Activated CD4-positive, CD25-positive, alpha-beta regulatory T cell treated with anti-CD3 and anti-CD28 coated beads, Interleukin-2, amount 50 U/mL, for 24 hours (primary cell): ENCODE results near the gene GP2.
"Not testable (repeated sequence)": the region's sequence is repeated elsewhere in the genome, so short reads cannot be mapped to it uniquely, and the experiment has no call there.

Experiments
- ATAC-seq, 2 donors: fragments of 150-1000 bp; cut with Tn5 transposase; one replicate each; pipeline ENCODE4 v1.10.0; 2021; ENCODE audit warnings: mild to moderate bottlenecking in 1 of 2, moderate library complexity in 1 of 2

The GP2 gene

GRCh38 chr16:20323591-20324117, 3.7 kb downstream of the GP2 start:
- no peak for ATAC-seq

DNA sequence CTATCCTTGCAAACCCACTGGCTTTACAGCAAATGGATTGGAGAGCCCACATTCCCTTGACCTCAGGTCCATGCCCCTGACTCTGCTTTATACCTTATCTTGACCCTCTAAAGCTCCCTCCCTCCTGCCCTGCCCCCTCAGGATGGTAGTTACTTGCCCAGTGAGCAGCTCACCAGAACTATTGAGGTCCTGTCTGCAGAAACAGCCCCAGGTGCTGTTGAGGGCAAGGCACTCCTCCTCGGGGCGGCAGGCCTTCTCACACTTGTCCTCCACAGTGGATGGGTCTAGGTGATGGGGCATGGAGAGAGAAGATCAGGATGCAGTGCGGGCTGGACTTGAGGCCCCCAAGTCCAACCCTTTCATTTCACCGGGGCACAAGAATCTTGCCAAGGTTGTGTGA, 4.6 kb downstream of the GP2 start:
- no peak for ATAC-seq

- no peak for ATAC-seq
These were observed 5.6 kb downstream of the GP2 start for GRCh38 chr16:20321671-20322070.

DNA sequence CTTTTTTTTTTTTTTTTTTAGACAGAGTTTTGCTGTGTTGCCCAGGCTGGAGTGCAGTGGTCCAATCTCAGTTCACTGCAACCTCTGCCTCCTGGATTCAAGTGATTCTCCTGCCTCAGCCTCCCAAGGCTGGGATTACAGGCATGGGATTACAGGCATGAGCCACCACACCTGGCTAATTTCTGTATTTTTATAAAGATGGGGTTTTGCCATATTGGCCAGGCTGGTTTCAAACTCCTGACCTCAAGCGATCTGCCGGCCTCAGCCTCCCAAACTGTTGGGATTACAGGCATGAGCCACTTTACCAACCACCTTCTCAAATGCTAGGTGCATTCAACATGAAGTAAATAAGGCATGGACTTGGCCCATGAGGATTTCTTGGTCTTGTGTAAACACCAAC, 6.3 kb downstream of the GP2 start:
- not testable (repeated sequence) for ATAC-seq

DNA sequence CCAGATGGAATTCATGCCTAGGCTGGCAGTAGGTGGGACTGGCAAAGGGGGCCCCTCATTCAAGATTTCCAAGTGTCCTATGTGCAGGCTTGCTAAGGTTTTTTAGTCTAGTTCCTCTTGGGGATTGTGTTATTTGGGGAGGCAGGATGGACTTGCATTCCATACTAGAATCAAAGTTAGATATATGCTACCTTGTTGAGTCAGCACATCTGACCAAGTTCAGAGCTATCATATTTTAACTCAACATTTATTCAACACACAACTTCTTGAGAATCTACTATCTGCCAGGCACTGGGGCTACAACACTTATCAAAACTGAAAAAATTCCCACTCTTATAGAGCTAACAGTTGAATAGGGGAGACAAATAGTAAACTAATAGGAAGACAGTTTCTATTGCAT, 6.7 kb downstream of the GP2 start:
- ATAC-seq = no peak

- ATAC-seq = no peak
These were observed 7.1 kb downstream of the GP2 start for GRCh38 chr16:20320178-20320577.

DNA sequence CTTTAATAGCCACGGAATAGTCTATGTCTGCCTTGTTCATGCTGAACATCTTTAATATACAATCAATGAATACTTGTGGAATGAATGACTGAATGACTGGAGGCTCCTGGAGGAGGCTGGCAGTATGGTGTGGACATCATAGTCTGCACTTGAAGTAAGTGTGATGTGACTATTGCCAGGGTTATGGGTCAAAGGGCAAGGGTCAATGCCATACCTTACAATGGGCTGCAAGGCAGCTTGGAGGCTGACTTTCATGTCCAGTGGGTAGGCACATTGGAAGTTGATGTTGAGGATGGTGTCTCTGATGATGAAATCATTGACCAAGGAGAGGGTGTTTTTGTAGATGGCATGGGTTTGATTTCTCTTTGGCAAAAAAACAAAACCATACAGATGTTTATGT, 7.9 kb downstream of the GP2 start:
- no peak for ATAC-seq

DNA sequence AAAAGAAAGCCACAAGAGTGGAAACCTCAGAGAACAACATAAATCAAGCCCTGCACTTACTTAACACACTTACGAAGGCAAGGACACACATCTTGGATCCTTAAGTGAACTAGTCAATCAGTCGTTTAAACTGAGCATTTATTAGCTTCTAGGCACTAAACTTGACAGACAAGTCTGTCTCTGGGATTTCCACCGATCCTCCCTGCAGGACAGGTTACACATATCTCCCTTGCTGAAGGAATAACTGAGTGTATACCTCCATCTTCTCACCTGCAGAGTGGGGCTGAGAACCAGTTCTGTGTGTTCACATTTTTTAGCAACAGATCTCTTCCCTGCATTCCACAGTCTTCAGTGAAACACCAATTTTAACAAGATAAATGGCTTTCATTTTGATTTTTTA, 8.9 kb downstream of the GP2 start:
- no peak for ATAC-seq

GRCh38 chr16:20318006-20318405, 9.3 kb downstream of the GP2 start:
- no peak for ATAC-seq

- ATAC-seq = no peak
These were observed 10.2 kb downstream of the GP2 start for GRCh38 chr16:20317117-20317516.

GRCh38 chr16:20316715-20317114, 10.6 kb downstream of the GP2 start:
- ATAC-seq = no peak

DNA sequence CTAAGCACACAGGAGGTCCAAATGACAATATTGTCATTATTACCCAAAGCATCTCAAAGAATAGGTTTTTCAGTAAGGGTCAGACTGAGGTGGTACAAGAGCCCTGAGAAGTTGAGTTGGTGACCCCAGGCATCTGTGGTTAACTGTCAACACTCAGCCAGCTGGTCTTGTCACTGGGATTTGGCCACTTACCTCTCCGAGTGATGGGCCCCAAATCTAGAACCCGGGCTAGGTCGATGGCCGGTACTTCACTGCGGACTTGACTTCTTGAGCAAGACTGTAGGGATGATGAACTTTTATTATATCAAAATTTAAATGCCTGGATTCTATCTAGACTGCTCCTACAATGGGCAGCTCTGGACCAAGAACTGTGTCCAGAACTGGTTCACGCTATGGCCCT, 11.5 kb downstream of the GP2 start:
- ATAC-seq = no peak

DNA sequence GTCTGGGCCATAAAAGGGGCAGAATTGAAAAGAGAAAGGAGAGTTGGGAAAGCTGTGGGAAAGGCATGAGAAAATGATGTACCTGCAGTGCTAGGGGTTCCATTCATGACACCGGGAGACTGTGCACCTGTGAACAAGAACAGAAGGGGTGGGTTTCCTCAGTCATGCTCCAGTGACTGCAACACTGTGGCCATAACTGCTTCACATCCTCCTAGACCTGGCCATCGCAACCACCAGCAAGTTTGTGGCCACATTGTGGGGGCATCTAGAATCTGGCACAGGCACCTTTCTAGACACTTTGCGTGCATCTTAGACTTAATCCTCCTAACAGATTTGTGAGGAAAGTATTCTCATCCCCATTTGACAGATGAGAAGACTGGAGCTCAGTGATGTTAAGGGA, 12.7 kb downstream of the GP2 start:
- ATAC-seq = no peak

DNA sequence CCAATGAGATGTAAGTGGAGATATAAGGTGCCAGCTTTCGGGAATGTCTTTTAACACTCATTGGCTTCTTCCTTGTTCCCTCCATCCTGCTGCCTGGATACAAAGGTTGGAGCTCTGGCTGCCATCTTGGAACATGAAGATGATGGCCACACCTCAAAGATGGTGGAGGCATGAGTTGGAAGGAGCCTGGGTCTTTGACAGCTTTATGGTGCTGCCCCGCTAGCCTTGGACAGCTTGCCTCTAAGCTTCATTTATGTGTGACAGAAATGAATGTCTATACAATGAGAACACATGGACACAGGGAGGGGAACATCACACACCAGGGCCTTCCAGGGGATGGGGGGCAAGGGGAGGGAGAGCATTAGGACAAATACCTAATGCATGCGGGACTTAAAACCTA, 13.6 kb downstream of the GP2 start:
- ATAC-seq = no peak

GRCh38 chr16:20312536-20313095, 14.7 kb downstream of the GP2 start:
- ATAC-seq = not testable (repeated sequence)

GRCh38 chr16:20311548-20311947, 15.8 kb downstream of the GP2 start:
- ATAC-seq = no peak

DNA sequence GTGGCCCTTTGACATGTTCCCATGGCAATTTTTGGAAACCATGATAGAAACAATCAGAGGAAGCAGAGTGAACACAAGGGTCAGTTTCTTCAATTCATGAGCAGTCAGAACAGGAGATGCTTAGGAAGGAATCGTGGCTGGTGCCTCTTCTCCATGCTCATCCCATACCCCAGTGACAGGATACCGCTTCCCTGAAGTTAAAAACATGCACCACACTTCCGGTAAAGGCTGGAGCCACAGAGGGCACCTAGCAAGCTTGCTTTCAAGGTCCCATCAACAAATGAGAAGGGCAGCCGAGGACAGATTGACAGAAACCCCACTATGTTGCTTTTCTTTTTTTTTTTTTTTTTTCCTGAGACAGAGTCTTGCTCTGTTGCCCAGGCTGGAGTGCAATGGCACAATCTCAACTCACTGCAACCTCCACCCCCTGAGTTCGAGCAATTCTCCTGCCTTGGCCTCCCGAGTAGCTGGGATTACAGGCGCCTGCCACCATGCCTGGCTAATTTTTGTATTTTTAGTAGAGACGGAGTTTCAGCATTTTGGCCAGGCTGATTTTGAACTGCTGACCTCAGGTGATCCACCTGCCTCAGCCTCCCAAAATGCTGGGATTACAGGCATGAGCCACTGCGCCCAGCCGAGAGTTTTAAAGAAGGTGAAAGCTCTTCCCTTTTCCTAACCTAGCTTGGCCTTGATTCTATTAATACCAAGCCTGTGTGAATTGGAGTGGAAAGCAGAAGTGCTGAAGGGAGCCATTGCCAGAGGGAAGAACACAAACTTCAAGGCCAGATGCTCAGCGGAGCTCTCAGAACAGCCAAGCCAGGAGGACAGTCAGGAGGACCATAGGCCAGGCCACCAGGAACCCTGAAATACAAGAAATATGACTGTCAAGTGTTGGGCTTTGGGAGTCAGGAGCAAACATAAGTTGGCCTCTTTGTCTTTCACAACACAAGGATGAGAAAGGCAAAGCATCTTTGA, 16.6 kb downstream of the GP2 start:
- no peak for ATAC-seq

DNA sequence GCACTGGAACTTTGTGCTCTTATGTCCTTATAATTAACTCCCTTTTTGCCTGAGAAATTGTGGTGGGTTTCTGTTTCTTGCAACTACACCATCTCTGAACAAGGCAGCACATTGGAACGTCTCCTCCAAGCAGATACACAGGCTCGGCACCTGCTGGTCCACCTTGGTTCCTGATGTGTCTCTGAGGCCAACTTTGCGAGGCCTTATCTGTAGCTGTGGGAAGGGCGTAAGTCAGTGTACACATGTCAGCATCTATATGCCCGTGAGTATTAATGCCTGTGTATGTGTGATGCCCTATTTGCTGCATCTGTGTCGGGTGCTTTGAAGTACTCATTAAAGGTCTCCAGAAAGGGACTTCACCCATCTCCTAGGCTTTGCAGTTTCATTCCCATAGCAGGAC, 17.5 kb downstream of the GP2 start:
- ATAC-seq = no peak

GRCh38 chr16:20308801-20309590, 18.3 kb downstream of the GP2 start:
- ATAC-seq = no peak

- no peak for ATAC-seq
These were observed 19.0 kb downstream of the GP2 start for GRCh38 chr16:20308266-20308665.

GRCh38 chr16:20307791-20308190, 19.5 kb downstream of the GP2 start:
- ATAC-seq = no peak

GRCh38 chr16:20307240-20307671, 20.1 kb downstream of the GP2 start:
- ATAC-seq = no peak

DNA sequence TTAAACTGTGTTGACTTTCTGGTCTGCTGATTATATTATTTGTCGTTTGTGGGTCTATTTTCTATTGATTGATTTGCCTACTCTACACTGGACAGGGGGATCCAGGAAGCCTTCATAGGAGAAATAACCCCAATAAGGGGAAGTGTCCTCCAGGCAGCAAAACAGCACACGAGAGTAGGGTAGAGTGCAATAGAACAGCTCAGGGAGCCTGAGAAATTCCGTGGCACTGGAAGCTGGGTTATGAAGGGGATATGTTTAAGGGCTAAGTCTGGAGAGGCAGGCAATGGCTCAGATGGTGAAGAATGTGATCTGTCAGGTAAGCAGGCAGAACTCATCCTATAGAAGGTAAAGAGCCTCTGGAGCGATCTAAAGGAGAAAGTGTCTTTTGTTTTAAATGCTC, 20.9 kb downstream of the GP2 start:
- ATAC-seq = no peak
